Measurements from ENCODE around the gene INSRR. TPM values are rescaled to one million over a fixed set of nuclear protein-coding genes. Genes with fewer than 3 reads are reported as not detected.

The INSRR gene
- total RNA-seq, 1 donor from 2014 or later = not detected

DNA sequence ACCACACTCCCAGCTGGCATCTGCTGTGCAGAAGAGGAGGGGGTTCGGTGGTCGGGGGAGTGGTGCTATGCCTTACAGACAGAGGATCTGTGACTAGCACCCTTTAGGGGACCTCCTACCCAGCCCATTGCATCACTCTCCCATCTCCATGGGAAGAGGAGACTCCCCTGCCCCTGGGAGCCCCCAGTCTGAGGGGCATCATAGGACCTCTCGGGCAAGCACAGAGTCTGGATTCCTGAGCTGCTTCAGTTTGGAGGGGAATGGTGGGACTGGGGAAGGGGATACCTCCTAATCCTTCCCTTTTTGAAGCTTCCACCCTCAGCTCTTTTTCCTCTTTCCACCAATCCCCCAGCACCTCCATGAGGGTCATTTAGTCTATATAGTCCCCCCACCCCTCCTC, 1.4 kb downstream of the INSRR start:
- no peak for DNase-seq (ENCODE audit: low spot score, unreplicated experiment)
- H3K4me3 Mint-ChIP-seq (ENCODE audit: low read depth) = no peak overlapping the region
- no peak overlapping the region for H3K27ac Mint-ChIP-seq
- H3K9me3 Mint-ChIP-seq (ENCODE audit: low read depth) = no peaks in the 10 kb centered on the region
- TF ChIP-seq CTCF (IDR thresholded peaks at IDR 0.05; ENCODE audit: unreplicated experiment) = no peak
- peaks cover 6% of the 10 kb centered on the region for H3K4me1 Mint-ChIP-seq (ENCODE audit: low read depth)
- H3K36me3 Mint-ChIP-seq (ENCODE audit: insufficient read depth) = no peaks in the 10 kb centered on the region
- peaks cover 84% of the 10 kb centered on the region for H3K27me3 Mint-ChIP-seq

GRCh38 chr1:156856282-156856785, 2.6 kb downstream of the INSRR start:
- TF ChIP-seq CTCF (IDR thresholded peaks at IDR 0.05; ENCODE audit: unreplicated experiment) = no peak
- Mint-ChIP-seq H3K27me3 (peaks cover 79% of the 10 kb centered on the region), H3K4me3 (ENCODE audit: low read depth) (no peak overlapping the region), H3K9me3 (ENCODE audit: low read depth) (no peaks in the 10 kb centered on the region), H3K4me1 (ENCODE audit: low read depth) (peaks cover 6% of the 10 kb centered on the region), H3K27ac (no peak overlapping the region), H3K36me3 (ENCODE audit: insufficient read depth) (no peaks in the 10 kb centered on the region)
- no peak for DNase-seq (ENCODE audit: low spot score, unreplicated experiment)

- H3K27me3 Mint-ChIP-seq = peaks cover 80% of the 10 kb centered on the region
- H3K4me1 Mint-ChIP-seq (ENCODE audit: low read depth) = peaks cover 2% of the 10 kb centered on the region
- no peak for TF ChIP-seq CTCF (IDR thresholded peaks at IDR 0.05; ENCODE audit: unreplicated experiment)
- no peaks in the 10 kb centered on the region for H3K9me3 Mint-ChIP-seq (ENCODE audit: low read depth)
- no peak for DNase-seq (ENCODE audit: low spot score, unreplicated experiment)
- no peak overlapping the region for H3K4me3 Mint-ChIP-seq (ENCODE audit: low read depth)
- no peak overlapping the region for H3K27ac Mint-ChIP-seq
- no peaks in the 10 kb centered on the region for H3K36me3 Mint-ChIP-seq (ENCODE audit: insufficient read depth)
These were observed 4.3 kb downstream of the INSRR start for GRCh38 chr1:156854634-156855033.

DNA sequence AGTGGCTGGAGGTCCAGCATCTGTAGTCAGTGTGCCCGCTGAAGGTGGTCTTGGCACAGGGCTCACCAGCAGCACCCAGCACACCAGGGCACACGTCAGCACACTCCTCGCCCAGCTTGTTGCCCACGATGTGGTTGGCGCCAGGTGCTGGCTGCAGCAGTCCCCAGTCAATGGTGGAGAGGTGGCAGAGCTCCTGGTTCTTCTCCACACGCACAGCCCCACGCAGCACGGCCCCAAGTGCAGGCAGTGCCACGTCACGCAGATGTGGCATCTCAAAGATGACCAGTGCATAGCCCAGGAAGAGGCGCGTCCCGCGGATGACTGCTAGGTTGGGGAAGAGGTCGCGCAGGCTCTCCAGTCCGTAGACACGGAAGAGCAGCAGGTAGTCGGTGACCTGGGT, 5.2 kb downstream of the INSRR start:
- Mint-ChIP-seq H3K27ac (no peak overlapping the region), H3K4me1 (ENCODE audit: low read depth) (peaks cover 2% of the 10 kb centered on the region), H3K36me3 (ENCODE audit: insufficient read depth) (no peaks in the 10 kb centered on the region), H3K4me3 (ENCODE audit: low read depth) (no peak overlapping the region), H3K27me3 (peaks cover 83% of the 10 kb centered on the region), H3K9me3 (ENCODE audit: low read depth) (no peaks in the 10 kb centered on the region)
- no peak for TF ChIP-seq CTCF (IDR thresholded peaks at IDR 0.05; ENCODE audit: unreplicated experiment)
- DNase-seq (ENCODE audit: low spot score, unreplicated experiment) = no peak

DNA sequence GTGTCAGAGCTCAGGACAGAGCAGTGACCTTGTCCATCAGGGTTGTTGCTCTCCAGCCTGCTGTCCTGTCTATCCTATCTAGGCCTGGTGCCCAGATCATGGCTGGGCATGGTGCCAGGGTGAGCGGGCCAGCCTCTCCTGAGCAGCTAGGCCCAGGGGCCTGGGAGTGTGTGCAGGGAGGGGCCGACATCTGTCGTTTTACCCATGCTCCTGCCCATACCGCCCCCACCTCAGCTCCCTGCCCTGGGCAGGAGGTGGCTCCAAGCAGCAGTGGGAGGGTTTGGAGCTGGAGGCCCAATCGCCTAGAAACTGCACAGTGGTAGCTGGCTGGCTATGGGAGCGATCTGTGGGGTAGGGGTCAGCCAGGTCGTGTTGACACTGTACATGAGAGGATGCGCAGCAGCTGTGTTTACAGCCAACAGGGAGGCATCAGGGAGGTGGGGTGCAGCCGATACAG, 6.5 kb downstream of the INSRR start:
- Mint-ChIP-seq H3K27ac (no peak overlapping the region), H3K27me3 (peaks cover 83% of the 10 kb centered on the region), H3K4me3 (ENCODE audit: low read depth) (no peak overlapping the region), H3K9me3 (ENCODE audit: low read depth) (no peaks in the 10 kb centered on the region), H3K36me3 (ENCODE audit: insufficient read depth) (no peaks in the 10 kb centered on the region), H3K4me1 (ENCODE audit: low read depth) (peaks cover 3% of the 10 kb centered on the region)
- no peak for TF ChIP-seq CTCF (IDR thresholded peaks at IDR 0.05; ENCODE audit: unreplicated experiment)
- no peak for DNase-seq (ENCODE audit: low spot score, unreplicated experiment)
